T-helper 1 cell treated with Interleukin-12 subunit alpha and Interleukin-12 subunit beta and Interleukin-4 antibody, amounts not matched to agents 30 ng/mL and 1 ng/mL, for 36 hours (primary cell): ENCODE results near the gene CSF2RB. TPM values are rescaled to one million over a fixed set of nuclear protein-coding genes. Genes with fewer than 3 reads are reported as not detected.
"Not testable (repeated sequence)": the region's sequence is repeated elsewhere in the genome, so short reads cannot be mapped to it uniquely, and the experiment has no call there.

ENCODE experiments used
- intact Hi-C: fragments of 100-400 bp; cut with micrococcal nuclease; formaldehyde crosslinking; loops from one replicate; pipeline ENCODE4 v1.15.1; 2024
- total RNA-seq: library from RNA; stranded (reverse); gene quantifications from 2 replicates; pipeline ENCODE4 v1.2.3, GENCODE V29; 2022

The CSF2RB gene
- total RNA-seq, 1 donor from 2014 or later, result 37.5 TPM

- intact Hi-C loops, result no loop called here
These were observed 49.9 kb downstream of the CSF2RB start for GRCh38 chr22:36963302-36963701.

GRCh38 chr22:36964106-36964505 lies 50.7 kb downstream of the CSF2RB start:
- intact Hi-C loops, result no loop called here

- intact Hi-C loops, result no loop called here
These were observed 52.3 kb downstream of the CSF2RB start for GRCh38 chr22:36965696-36966095.

GRCh38 chr22:36966851-36967540 lies 53.6 kb downstream of the CSF2RB start:
- intact Hi-C loops, result no loop called here

- intact Hi-C loops, result no loop called here
These were observed 55.0 kb downstream of the CSF2RB start for GRCh38 chr22:36968249-36968964.

- intact Hi-C loops, result no loop called here
These were observed 58.1 kb downstream of the CSF2RB start for GRCh38 chr22:36971341-36972125.

- intact Hi-C loops, result loop anchor here (5.0 kb wide), 1 partner anchor 76 kb away; the partner anchor contains the start of gene KCTD17
These were observed 63.2 kb downstream of the CSF2RB start for GRCh38 chr22:36976606-36977005.

- intact Hi-C loops, result loop anchor here (5.0 kb wide), 1 partner anchor 75 kb away; the partner anchor contains the start of gene KCTD17
These were observed 64.0 kb downstream of the CSF2RB start for GRCh38 chr22:36977401-36977861.

- intact Hi-C loops, result loop anchor here (1.0 to 5.0 kb wide), 8 partner anchors 74 to 431 kb away; partner anchors contain the start of genes IFT27 and KCTD17
These were observed 64.7 kb downstream of the CSF2RB start for GRCh38 chr22:36977947-36978660.

DNA sequence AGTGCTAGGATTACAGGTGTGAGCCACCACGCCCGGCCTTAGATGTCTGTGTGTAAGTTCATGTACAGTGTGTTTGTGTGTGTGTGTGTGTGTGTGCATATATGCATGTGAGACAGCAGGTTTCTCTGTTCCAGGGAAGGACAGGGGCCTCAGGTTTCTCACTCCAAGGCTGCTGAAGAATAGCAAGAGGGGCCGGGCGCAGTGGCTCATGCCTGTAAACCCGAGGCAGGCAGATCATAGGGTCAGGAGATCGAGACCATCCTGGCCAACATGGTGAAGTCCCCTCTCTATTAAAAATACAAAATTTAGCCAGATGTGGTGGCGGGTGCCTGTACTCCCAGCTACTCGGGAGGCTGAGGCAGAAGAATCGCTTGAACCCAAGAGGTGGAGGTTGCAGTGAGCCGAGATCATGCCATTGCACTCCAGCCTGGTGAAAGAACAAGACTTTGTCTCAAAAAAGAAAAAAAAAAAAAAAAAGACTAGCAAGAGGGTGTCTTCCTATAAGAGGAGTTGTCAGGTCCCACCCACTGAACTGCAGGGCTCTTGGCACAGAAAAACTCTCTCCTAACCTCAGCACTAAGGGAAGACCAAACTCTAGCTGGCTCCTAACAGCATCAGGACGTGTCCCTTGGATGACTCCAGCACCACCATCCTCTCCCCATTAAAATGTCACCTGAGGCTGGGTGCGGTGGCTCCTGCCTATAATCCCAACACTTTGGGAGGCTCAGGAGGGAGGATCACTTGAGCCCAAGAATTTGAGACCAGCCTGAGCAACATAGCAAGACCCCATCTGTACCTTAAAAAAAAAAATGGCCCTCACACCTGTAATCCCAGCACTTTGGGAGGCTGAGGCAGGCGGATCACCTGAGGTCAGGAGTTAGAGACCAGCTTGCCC lies 65.8 kb downstream of the CSF2RB start:
- intact Hi-C loops, result loop anchor here (2.0 to 5.0 kb wide), 3 partner anchors 73 to 432 kb away; partner anchors contain the start of gene KCTD17

GRCh38 chr22:36981247-36981775 lies 67.9 kb downstream of the CSF2RB start:
- intact Hi-C loops, result no loop called here

GRCh38 chr22:36982136-36982535 lies 68.7 kb downstream of the CSF2RB start:
- intact Hi-C loops, result no loop called here

DNA sequence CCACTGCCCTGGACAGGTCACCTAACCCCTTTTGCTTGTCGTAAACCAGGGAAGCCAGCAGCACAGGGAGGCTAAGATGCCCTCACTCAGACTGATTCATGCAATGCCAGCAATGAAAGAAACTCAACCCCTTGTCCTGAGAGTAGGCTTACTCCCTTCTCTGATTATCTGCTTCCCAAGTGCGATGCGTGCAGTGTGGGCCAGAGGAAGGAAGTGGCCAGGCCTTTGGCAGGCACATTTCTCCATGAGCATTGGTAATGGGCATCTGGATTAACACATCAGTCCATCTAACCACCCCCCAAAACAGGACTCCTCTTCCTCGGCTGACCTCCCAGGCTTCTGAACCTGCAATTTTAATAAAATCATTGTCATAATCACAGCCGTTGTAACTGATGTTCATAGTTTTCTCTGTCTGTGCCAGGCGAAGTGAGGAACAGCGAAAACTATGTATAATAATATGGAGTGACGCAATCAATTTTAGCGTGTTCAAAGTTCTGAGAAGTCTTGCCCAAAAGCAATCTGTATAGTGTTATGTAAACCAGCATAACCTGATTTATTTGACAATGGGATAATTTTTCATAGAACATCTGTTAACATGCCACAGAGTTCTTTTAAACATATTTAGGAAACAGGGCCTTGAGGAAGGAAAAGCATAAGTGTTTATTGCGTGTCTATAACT lies 71.9 kb downstream of the CSF2RB start:
- intact Hi-C loops, result no loop called here

DNA sequence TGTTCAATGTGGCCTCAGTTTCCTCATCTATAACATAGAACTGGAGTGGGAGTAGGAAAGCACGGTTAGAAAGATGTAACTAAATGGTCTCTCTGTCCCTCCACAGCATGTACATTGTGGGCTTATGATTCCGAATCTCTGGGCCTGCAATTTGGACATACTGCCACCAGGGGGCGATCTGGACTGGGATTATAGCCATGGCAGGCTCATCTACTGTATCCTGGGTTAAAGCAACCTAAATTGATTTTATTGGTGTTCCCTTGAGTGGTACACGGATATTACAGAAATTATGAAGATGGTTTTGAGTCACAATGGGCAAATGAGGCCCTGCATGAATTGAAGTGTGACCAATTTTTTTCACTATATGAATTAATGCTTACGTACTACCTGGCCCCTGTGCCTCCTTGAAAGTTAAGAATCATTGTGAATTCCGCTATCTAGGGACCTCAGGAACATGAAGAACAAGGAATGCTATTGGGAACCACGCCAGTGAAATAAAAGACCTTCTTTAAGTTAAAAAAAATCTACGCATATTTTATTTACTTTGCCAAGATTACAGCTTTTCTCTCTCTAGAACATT lies 72.9 kb downstream of the CSF2RB start:
- intact Hi-C loops, result loop anchor here (1.0 kb wide), 1 partner anchor 212 kb away; no protein-coding TSS in a partner anchor

GRCh38 chr22:36988075-36988832 lies 74.8 kb downstream of the CSF2RB start:
- intact Hi-C loops, result no loop called here

GRCh38 chr22:36989012-36989411 lies 75.6 kb downstream of the CSF2RB start:
- intact Hi-C loops, result not testable (repeated sequence)
